CD14-positive monocyte (primary cell): Measurements from ENCODE around the gene PDE7B. TPM values are rescaled to one million over a fixed set of nuclear protein-coding genes. Genes with fewer than 3 reads are reported as not detected.
"Not testable (repeated sequence)": the region's sequence is repeated elsewhere in the genome, so short reads cannot be mapped to it uniquely, and the experiment has no call there.

Source experiments
- DNase-seq, 3 donors: peaks; one replicate each; pipeline ENCODE4 v3.0.0-alpha.2; 2011 to 2022
- H2AFZ ChIP-seq: 2 replicates; pipeline ENCODE4 v1.6.0; 2012; ENCODE audit warnings: mild to moderate bottlenecking, low read depth, low read length, inconsistent platforms; ENCODE audit not compliant: insufficient read depth, poor library complexity, severe bottlenecking
- H3K27ac ChIP-seq, 2 donors: 1 replicate in 1 of 2; 2 replicates in 1 of 2; pipeline ENCODE4 v1.5.1; 2012 to 2013; ENCODE audit warnings: low read length in 2 of 2, control low read depth in 1 of 2, inconsistent platforms in 1 of 2, low read depth in 1 of 2, mild to moderate bottlenecking in 1 of 2
- H3K27me3 ChIP-seq, 2 donors: one replicate each; pipeline versions ENCODE4 v1.6.0 to v1.6.1; 2011 to 2013; ENCODE audit warnings: low read length in 2 of 2; ENCODE audit not compliant: control insufficient read depth in 2 of 2, insufficient read depth in 2 of 2
- H3K36me3 ChIP-seq, 2 donors: replicated peaks in 1 of 2; 1 replicate in 1 of 2; 2 replicates in 1 of 2; pipeline versions ENCODE4 v1.5.1 to v1.6.1; 2012 to 2013; ENCODE audit warnings: low read length in 2 of 2, control low read depth in 1 of 2, inconsistent platforms in 1 of 2, mild to moderate bottlenecking in 1 of 2; ENCODE audit not compliant: insufficient read depth in 2 of 2, control insufficient read depth in 1 of 2
- H3K4me1 ChIP-seq, 2 donors: 1 replicate in 1 of 2; 2 replicates in 1 of 2; pipeline versions ENCODE4 v1.5.1 to v1.6.1; 2012 to 2013; ENCODE audit warnings: low read length in 2 of 2, control low read depth in 1 of 2, inconsistent platforms in 1 of 2, mild to moderate bottlenecking in 1 of 2, moderate library complexity in 1 of 2; ENCODE audit not compliant: insufficient read depth in 2 of 2, control insufficient read depth in 1 of 2
- H3K4me2 ChIP-seq: replicated peaks from 2 replicates; pipeline ENCODE3; 2012; ENCODE audit warnings: low read length, moderate library complexity, mild to moderate bottlenecking; ENCODE audit not compliant: poor library complexity, severe bottlenecking; ENCODE audit errors: extremely low read depth
- H3K4me3 ChIP-seq, 3 experiments: fragments of 200-600 bp in 1 of 3; sonication (generic) in 1 of 3; replicated peaks in 1 of 3; 1 replicate in 2 of 3; 2 replicates in 1 of 3; pipeline ENCODE4 v1.5.1; 2011 to 2013; ENCODE audit warnings: low read length in 3 of 3, mild to moderate bottlenecking in 3 of 3, control low read depth in 2 of 3, low read depth in 2 of 3, inconsistent platforms in 1 of 3, moderate library complexity in 1 of 3
- H3K79me2 ChIP-seq: 2 replicates; pipeline ENCODE4 v1.6.0; 2012; ENCODE audit warnings: mild to moderate bottlenecking, control low read depth, inconsistent platforms, low read length, moderate library complexity; ENCODE audit not compliant: insufficient read depth
- H3K9ac ChIP-seq: 2 replicates; pipeline ENCODE4 v1.6.0; 2017; ENCODE audit warnings: low read length, mild to moderate bottlenecking; ENCODE audit not compliant: insufficient read depth, poor library complexity, severe bottlenecking
- H3K9me3 ChIP-seq, 2 donors: replicated peaks in 1 of 2; 1 replicate in 1 of 2; 2 replicates in 1 of 2; pipeline versions ENCODE4 v1.5.1 to v1.6.1; 2012 to 2013; ENCODE audit warnings: low read length in 2 of 2, control low read depth in 1 of 2; ENCODE audit not compliant: control insufficient read depth in 1 of 2, insufficient read depth in 1 of 2
- H4K20me1 ChIP-seq: 2 replicates; pipeline ENCODE4 v1.6.0; 2012; ENCODE audit warnings: mild to moderate bottlenecking, low read length, control low read depth, moderate library complexity; ENCODE audit not compliant: insufficient read depth
- H3K27ac Mint-ChIP-seq, 7 donors: one replicate each; pipeline ENCODE4 v1.8.0; 2020; ENCODE audit warnings: mild to moderate bottlenecking in 7 of 7, mixed read lengths in 7 of 7, moderate library complexity in 6 of 7, inconsistent platforms in 2 of 7
- H3K27me3 Mint-ChIP-seq, 3 donors: one replicate each; pipeline ENCODE4 v1.8.0; 2021 to 2022; ENCODE audit warnings: low read depth in 3 of 3, mild to moderate bottlenecking in 3 of 3, mixed read lengths in 3 of 3, moderate library complexity in 3 of 3, inconsistent platforms in 1 of 3
- H3K36me3 Mint-ChIP-seq, 2 donors: one replicate each; pipeline ENCODE4 v1.8.0; 2020; ENCODE audit warnings: mixed read lengths in 2 of 2, inconsistent platforms in 1 of 2, mild to moderate bottlenecking in 1 of 2
- H3K4me1 Mint-ChIP-seq: one replicate; pipeline ENCODE4 v1.8.0; 2020; ENCODE audit warnings: mild to moderate bottlenecking, mixed read lengths
- H3K4me3 Mint-ChIP-seq, 2 donors: one replicate each; pipeline ENCODE4 v1.8.0; 2020; ENCODE audit warnings: mild to moderate bottlenecking in 2 of 2, mixed read lengths in 2 of 2, moderate library complexity in 1 of 2
- H3K9me3 Mint-ChIP-seq, 7 donors: one replicate each; pipeline ENCODE4 v1.8.0; 2020 to 2022; ENCODE audit warnings: mixed read lengths in 7 of 7, mild to moderate bottlenecking in 6 of 7, moderate library complexity in 6 of 7, inconsistent platforms in 2 of 7
- WGBS: methylation state at CpG from one replicate; pipeline ENCODE4 v1.1.5; 2013; ENCODE audit warnings: missing lambda C conversion rate; ENCODE audit not compliant: insufficient coverage; 5-methylcytosine and 5-hydroxymethylcytosine counted together
- intact Hi-C, 2 donors: fragments of 100-400 bp; cut with micrococcal nuclease; formaldehyde crosslinking; loops; one replicate each; pipeline versions ENCODE4 v1.15.0 to v1.15.1; 2023
- polyA plus RNA-seq, 3 donors: library from polyadenylated mRNA; depleted of rRNA in 1 of 3; unstranded in 2 of 3; stranded (reverse) in 1 of 3; fragments of 300-500 nt in 2 of 3; fragments of >200 nt in 1 of 3; fragmentation: Illumina TruSeq in 2 of 3; gene quantifications; 1 replicate in 2 of 3; 2 replicates in 1 of 3; pipeline ENCODE4 v1.2.3, GENCODE V29; 2012 to 2021
- TF ChIP-seq, protein P1 (sequence below): fragments of 200-600 bp; IDR thresholded peaks from one replicate; pipeline ENCODE4 v1.8.0; 2022; ENCODE audit warnings: antibody characterized with exemption, mild to moderate bottlenecking

The PDE7B gene
- polyA plus RNA-seq, 3 donors, result 0.37 to 1.1 (median 0.89) TPM

GRCh38 chr6:135861189-135861588, 9.7 kb downstream of the PDE7B start:
- no peaks in the 10 kb centered on the region for H3K36me3 ChIP-seq
- H3K27ac Mint-ChIP-seq, result no peak overlapping the region
- peaks cover 0 to 5% (median 0%) of the 10 kb centered on the region in 7 donors for H3K9me3 Mint-ChIP-seq
- H4K20me1 ChIP-seq, result no peaks in the 10 kb centered on the region
- no peaks in the 10 kb centered on the region for H3K27me3 Mint-ChIP-seq
- no peaks in the 10 kb centered on the region for H3K9me3 ChIP-seq
- H3K4me1 ChIP-seq, result no peaks in the 10 kb centered on the region
- H3K4me3 ChIP-seq, result no peak overlapping the region
- H3K36me3 Mint-ChIP-seq, result peaks cover 0 to 2% of the 10 kb centered on the region in 2 donors
- WGBS, result no CpG with 5 or more reads among the region's 1 CpG
- no peak overlapping the region for H2AFZ ChIP-seq
- peaks cover 3% of the 10 kb centered on the region for H3K4me1 Mint-ChIP-seq
- intact Hi-C loops, result no loop called here
- no peak for DNase-seq
- no peak overlapping the region for H3K9ac ChIP-seq
- no peaks in the 10 kb centered on the region for H3K27me3 ChIP-seq
- no peak overlapping the region for H3K4me3 Mint-ChIP-seq
- H3K27ac ChIP-seq, result no peak overlapping the region
- TF ChIP-seq, protein P1, sequence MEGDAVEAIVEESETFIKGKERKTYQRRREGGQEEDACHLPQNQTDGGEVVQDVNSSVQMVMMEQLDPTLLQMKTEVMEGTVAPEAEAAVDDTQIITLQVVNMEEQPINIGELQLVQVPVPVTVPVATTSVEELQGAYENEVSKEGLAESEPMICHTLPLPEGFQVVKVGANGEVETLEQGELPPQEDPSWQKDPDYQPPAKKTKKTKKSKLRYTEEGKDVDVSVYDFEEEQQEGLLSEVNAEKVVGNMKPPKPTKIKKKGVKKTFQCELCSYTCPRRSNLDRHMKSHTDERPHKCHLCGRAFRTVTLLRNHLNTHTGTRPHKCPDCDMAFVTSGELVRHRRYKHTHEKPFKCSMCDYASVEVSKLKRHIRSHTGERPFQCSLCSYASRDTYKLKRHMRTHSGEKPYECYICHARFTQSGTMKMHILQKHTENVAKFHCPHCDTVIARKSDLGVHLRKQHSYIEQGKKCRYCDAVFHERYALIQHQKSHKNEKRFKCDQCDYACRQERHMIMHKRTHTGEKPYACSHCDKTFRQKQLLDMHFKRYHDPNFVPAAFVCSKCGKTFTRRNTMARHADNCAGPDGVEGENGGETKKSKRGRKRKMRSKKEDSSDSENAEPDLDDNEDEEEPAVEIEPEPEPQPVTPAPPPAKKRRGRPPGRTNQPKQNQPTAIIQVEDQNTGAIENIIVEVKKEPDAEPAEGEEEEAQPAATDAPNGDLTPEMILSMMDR, result no peak
- no peak overlapping the region for H3K4me2 ChIP-seq
- no peaks in the 10 kb centered on the region for H3K79me2 ChIP-seq

GRCh38 chr6:135864929-135865328, 13.4 kb downstream of the PDE7B start:
- H3K27me3 ChIP-seq, H3K79me2 ChIP-seq, H3K4me3 Mint-ChIP-seq, H3K4me2 ChIP-seq, H3K27me3 Mint-ChIP-seq, H4K20me1 ChIP-seq, H3K4me1 Mint-ChIP-seq, H3K4me3 ChIP-seq, H3K36me3 ChIP-seq, DNase-seq, intact Hi-C loops, H2AFZ ChIP-seq, H3K9ac ChIP-seq, H3K9me3 ChIP-seq, H3K4me1 ChIP-seq, H3K36me3 Mint-ChIP-seq, H3K9me3 Mint-ChIP-seq, H3K27ac ChIP-seq, H3K27ac Mint-ChIP-seq: not testable (repeated sequence)
- WGBS, result no CpG with 5 or more reads among the region's 2 CpGs
